ENCODE data around the gene CTNNBL1. TPM values are rescaled to one million over a fixed set of nuclear protein-coding genes. Genes with fewer than 3 reads are reported as not detected.

Gene CTNNBL1
- total and polyA plus RNA-seq, 2 of the 4 experiments (the other 2 are of a cell fraction) = 29.9 to 34.1 TPM

DNA sequence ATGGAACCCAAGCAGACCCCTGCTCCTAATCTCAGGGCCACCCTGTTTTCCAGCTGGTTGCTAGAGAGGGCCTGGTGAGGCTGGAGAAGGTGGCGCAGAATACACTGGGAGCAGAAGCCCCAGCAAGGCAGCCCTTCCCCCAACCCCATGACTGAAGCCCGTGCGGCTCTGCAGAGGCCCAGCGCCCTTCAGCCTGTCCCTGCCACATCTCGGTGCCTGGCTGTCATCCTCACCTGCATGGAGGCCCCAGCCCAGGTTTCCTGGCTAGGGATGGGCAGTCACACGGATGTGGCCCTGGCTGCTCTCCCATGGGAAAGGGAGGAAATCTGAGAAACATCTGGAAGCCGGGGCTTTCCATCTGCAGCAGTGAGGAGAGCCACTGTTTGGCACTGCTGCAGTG is 183.0 kb downstream of the CTNNBL1 start:
- Histone ChIP-seq H3K18ac (ENCODE audit: low read depth, low read length) (no peak overlapping the region), H3K4ac (ENCODE audit: low read depth, low read length) (no peak overlapping the region), H3K9me1 (ENCODE audit: insufficient read depth, low read length) (no peaks in the 10 kb centered on the region; the same call in 1 of the 2 replicates), H2BK5ac (ENCODE audit: low read depth, low read length, poor library complexity, severe bottlenecking) (no peak overlapping the region), H4K91ac (ENCODE audit: insufficient read depth, low read depth, low read length) (no peak overlapping the region), H3K79me1 (ENCODE audit: low read depth in 1 of 2, low read length in 2 of 2) (no peaks in the 10 kb centered on the region), H3K23ac (ENCODE audit: low read depth, low read length) (no peak overlapping the region), H3K14ac (replicated peaks; ENCODE audit: low read depth, low read length) (no peak overlapping the region), H3K27ac (ENCODE audit: insufficient read depth, low read length) (no peak overlapping the region), H4K20me1 (ENCODE audit: insufficient read depth, low read length) (no peaks in the 10 kb centered on the region), H2AK9ac (replicated peaks; ENCODE audit: low read depth, low read length, poor library complexity) (no peak overlapping the region), H3K9ac (ENCODE audit: low read depth, low read length) (no peak overlapping the region), H3K9me3 (ENCODE audit: control insufficient read depth, insufficient read depth, low read length) (no peaks in the 10 kb centered on the region), H3K36me3 (ENCODE audit: control insufficient read depth, insufficient read depth, low read length) (peaks cover 15% of the 10 kb centered on the region), H3K4me2 (ENCODE audit: low read depth, low read length) (no peak overlapping the region), H3K4me3 (ENCODE audit: insufficient read depth, low read depth, low read length) (no peak overlapping the region), H2BK120ac (ENCODE audit: low read depth, low read length) (no peak overlapping the region), H2AK5ac (ENCODE audit: low read depth, low read length) (no peak overlapping the region), H2AFZ (replicated peaks; ENCODE audit: low read length, poor library complexity) (no peak overlapping the region), H4K8ac (ENCODE audit: low read depth in 2 of 2, low read length in 2 of 2) (no peak overlapping the region), H2BK20ac (ENCODE audit: low read depth, low read length) (no peak overlapping the region), H3K27me3 (ENCODE audit: control insufficient read depth, insufficient read depth, low read length) (peaks cover 4% of the 10 kb centered on the region; the same call in 1 of the 2 replicates), H3K56ac (ENCODE audit: extremely low read depth, insufficient read depth, low read length) (no peak overlapping the region), H3K4me1 (ENCODE audit: control insufficient read depth, insufficient read depth, low read length) (no peaks in the 10 kb centered on the region), H4K5ac (ENCODE audit: low read depth, low read length) (no peak overlapping the region), H2BK15ac (ENCODE audit: low read depth, low read length) (no peak overlapping the region)
- BruUV-seq (replicated peaks) = no TSS peak
- dilution Hi-C loops (cut with HindIII; ENCODE audit: low sequenced_read_pairs, unreplicated experiment) = no loop called here
- ATAC-seq (ENCODE audit: low read depth) = no peak
- TF ChIP-seq MXI1 (IDR thresholded peaks at IDR 0.05; ENCODE audit: borderline replicate concordance, low read depth, low read length) = no peak
- TF ChIP-seq, protein P1, sequence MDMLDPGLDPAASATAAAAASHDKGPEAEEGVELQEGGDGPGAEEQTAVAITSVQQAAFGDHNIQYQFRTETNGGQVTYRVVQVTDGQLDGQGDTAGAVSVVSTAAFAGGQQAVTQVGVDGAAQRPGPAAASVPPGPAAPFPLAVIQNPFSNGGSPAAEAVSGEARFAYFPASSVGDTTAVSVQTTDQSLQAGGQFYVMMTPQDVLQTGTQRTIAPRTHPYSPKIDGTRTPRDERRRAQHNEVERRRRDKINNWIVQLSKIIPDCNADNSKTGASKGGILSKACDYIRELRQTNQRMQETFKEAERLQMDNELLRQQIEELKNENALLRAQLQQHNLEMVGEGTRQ (IDR thresholded peaks at IDR 0.05; ENCODE audit: low read depth, low read length) = no peak
- TF ChIP-seq MAFK (IDR thresholded peaks at IDR 0.05; ENCODE audit: low read depth, low read length) = no peak
- TF ChIP-seq RFX5 (IDR thresholded peaks at IDR 0.05; ENCODE audit: low read depth, low read length) = no peak
- no peak for TF ChIP-seq RAD21 (IDR thresholded peaks at IDR 0.05; ENCODE audit: low read length)
- no peak for TF ChIP-seq RCOR1 (IDR thresholded peaks at IDR 0.05; ENCODE audit: insufficient replicate concordance, low read length)
- no peak for TF ChIP-seq CHD1 (IDR thresholded peaks at IDR 0.05; ENCODE audit: low read depth, low read length)
- no peak for TF ChIP-seq POLR2A (IDR thresholded peaks at IDR 0.05; ENCODE audit: low read depth, low read length)
- TF ChIP-seq, protein P2, sequence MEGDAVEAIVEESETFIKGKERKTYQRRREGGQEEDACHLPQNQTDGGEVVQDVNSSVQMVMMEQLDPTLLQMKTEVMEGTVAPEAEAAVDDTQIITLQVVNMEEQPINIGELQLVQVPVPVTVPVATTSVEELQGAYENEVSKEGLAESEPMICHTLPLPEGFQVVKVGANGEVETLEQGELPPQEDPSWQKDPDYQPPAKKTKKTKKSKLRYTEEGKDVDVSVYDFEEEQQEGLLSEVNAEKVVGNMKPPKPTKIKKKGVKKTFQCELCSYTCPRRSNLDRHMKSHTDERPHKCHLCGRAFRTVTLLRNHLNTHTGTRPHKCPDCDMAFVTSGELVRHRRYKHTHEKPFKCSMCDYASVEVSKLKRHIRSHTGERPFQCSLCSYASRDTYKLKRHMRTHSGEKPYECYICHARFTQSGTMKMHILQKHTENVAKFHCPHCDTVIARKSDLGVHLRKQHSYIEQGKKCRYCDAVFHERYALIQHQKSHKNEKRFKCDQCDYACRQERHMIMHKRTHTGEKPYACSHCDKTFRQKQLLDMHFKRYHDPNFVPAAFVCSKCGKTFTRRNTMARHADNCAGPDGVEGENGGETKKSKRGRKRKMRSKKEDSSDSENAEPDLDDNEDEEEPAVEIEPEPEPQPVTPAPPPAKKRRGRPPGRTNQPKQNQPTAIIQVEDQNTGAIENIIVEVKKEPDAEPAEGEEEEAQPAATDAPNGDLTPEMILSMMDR (conservative IDR thresholded peaks at IDR 0.05; ENCODE audit: low read depth, low read length) = no peak
- TF ChIP-seq MAZ (IDR thresholded peaks at IDR 0.05; ENCODE audit: borderline replicate concordance, low read depth, low read length) = no peak
- TF ChIP-seq BHLHE40 (IDR thresholded peaks at IDR 0.05; ENCODE audit: low read depth, low read length) = no peak
- TF ChIP-seq CEBPB (IDR thresholded peaks at IDR 0.05; ENCODE audit: low read depth, low read length) = no peak
- TF ChIP-seq SMC3 (IDR thresholded peaks at IDR 0.05; ENCODE audit: low read depth, low read length) = no peak
- no peak for TF ChIP-seq NFE2L2 (IDR thresholded peaks at IDR 0.05; ENCODE audit: low read depth, low read length)
- no peak for TF ChIP-seq FOS (IDR thresholded peaks at IDR 0.05; ENCODE audit: low read depth, low read length)
- TF ChIP-seq, protein P3, sequence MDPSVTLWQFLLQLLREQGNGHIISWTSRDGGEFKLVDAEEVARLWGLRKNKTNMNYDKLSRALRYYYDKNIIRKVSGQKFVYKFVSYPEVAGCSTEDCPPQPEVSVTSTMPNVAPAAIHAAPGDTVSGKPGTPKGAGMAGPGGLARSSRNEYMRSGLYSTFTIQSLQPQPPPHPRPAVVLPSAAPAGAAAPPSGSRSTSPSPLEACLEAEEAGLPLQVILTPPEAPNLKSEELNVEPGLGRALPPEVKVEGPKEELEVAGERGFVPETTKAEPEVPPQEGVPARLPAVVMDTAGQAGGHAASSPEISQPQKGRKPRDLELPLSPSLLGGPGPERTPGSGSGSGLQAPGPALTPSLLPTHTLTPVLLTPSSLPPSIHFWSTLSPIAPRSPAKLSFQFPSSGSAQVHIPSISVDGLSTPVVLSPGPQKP (IDR thresholded peaks at IDR 0.05; ENCODE audit: borderline replicate concordance, low read depth, low read length) = no peak
- CTCF ChIA-PET = no interaction called here
- in situ Hi-C loops (cut with MboI; ENCODE audit: low sequenced_read_pairs) = no loop called here
- POLR2A ChIA-PET (ENCODE audit: unreplicated experiment) = no interaction called here
- 100% methylated on average over 1 of the region's 7 CpGs; no CpG with 5 or more reads in 1 of the 2 experiments for WGBS, 2 experiments (ENCODE audit: extremely low coverage in 2 of 2, insufficient read length in 1 of 2)
- no peak for DNase-seq
- intact Hi-C loops (cut with micrococcal nuclease) = no loop called here
